NB4 (cell line): Measurements from ENCODE around the gene NR2F1-AS1.

Experiments
- DNase-seq: peaks from one replicate; pipeline ENCODE4 v3.0.0; 2010; ENCODE audit warnings: low read depth
- H3K4me3 ChIP-seq: one replicate; pipeline ENCODE4 v1.5.1; 2011; ENCODE audit warnings: mild to moderate bottlenecking, low read depth, low read length, moderate library complexity
- CTCF ChIP-seq: IDR thresholded peaks from one replicate; pipeline ENCODE4 v1.5.1; 2012; ENCODE audit warnings: low read depth, low read length
- MAX ChIP-seq: IDR thresholded peaks from 2 replicates; pipeline ENCODE4 v1.6.1; 2011; ENCODE audit warnings: low read depth, low read length
- MYC ChIP-seq: IDR thresholded peaks from 2 replicates; pipeline ENCODE4 v1.6.1; 2011; ENCODE audit warnings: low read depth, low read length
- POLR2A ChIP-seq: IDR thresholded peaks from 2 replicates; pipeline ENCODE4 v1.6.1; 2011; ENCODE audit warnings: mild to moderate bottlenecking; ENCODE audit not compliant: insufficient read length; ENCODE audit errors: extremely low read depth

The NR2F1-AS1 gene

GRCh38 chr5:93620487-93621326, 39.7 kb upstream of the NR2F1-AS1 start:
- TF ChIP-seq POLR2A (no peak), MAX (no peak; the same call in 1 of the 2 replicates), CTCF (no peak), MYC (peak; percentile 22; the same call in 1 of the 2 replicates)
- DNase-seq = peak; percentile 82
- H3K4me3 ChIP-seq = peak overlapping the region; percentile 57

- H3K4me3 ChIP-seq = no peak overlapping the region
- DNase-seq = no peak
- TF ChIP-seq MYC (no peak), MAX (no peak), POLR2A (no peak)
These were observed 35.6 kb upstream of the NR2F1-AS1 start for GRCh38 chr5:93616538-93617174.

- TF ChIP-seq POLR2A = no peak
- TF ChIP-seq MAX = no peak
- no peak for TF ChIP-seq MYC
- no peak for TF ChIP-seq CTCF
- no peak overlapping the region for H3K4me3 ChIP-seq
- no peak for DNase-seq
These were observed 31.8 kb upstream of the NR2F1-AS1 start for GRCh38 chr5:93612855-93613243.

- peak; percentile 41 for DNase-seq
- H3K4me3 ChIP-seq = no peak overlapping the region
- TF ChIP-seq POLR2A (no peak), MYC (no peak), CTCF (no peak), MAX (no peak)
These were observed 31.2 kb upstream of the NR2F1-AS1 start for GRCh38 chr5:93611976-93612854.

GRCh38 chr5:93611273-93611975, 30.4 kb upstream of the NR2F1-AS1 start:
- TF ChIP-seq MAX (no peak), POLR2A (no peak), MYC (no peak), CTCF (no peak)
- no peak overlapping the region for H3K4me3 ChIP-seq

More at GRCh38 chr5:93611273-93611975, 30.4 kb upstream of the NR2F1-AS1 start:
- DNase-seq = no peak
